HG03066 (cell line): ENCODE results near the gene BICDL2.

Experiments
- ATAC-seq: cut with Tn5 transposase; IDR thresholded peaks from one replicate; pipeline ENCODE4 v1.9.1; 2021; ENCODE audit warnings: low read depth; ENCODE audit not compliant: unreplicated experiment

The BICDL2 gene

DNA sequence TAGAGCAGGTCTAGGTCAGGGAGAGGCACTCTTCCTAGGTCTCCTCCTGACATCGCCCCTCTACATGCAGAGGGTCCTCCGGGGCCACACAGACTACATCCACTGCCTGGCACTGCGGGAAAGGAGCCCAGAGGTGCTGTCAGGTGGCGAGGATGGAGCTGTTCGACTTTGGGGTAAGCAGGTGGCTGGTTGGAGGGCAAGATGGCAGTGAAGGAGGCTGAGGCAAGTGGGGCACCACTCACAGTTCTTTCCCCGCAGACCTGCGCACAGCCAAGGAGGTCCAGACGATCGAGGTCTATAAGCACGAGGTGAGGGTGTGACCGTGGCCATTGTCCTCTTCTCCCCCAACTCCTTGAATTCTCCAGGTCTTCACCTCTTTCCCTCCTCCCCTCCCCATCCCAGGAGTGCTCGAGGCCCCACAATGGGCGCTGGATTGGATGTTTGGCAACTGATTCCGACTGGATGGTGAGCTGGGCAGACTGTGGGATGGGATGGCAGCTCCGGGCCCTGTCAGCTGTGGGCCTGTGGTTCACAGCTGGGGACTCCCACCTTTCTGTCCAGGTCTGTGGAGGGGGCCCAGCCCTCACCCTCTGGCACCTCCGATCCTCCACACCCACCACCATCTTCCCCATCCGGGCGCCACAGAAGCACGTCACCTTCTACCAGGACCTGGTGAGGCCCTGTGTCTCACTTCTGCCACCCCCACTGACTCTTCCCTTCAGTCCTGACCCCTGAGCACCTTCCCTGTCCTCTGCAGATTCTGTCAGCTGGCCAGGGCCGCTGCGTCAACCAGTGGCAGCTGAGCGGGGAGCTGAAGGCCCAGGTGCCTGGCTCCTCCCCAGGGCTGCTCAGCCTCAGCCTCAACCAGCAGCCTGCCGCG lies 9.9 kb downstream of the BICDL2 start:
- ATAC-seq = no peak

DNA sequence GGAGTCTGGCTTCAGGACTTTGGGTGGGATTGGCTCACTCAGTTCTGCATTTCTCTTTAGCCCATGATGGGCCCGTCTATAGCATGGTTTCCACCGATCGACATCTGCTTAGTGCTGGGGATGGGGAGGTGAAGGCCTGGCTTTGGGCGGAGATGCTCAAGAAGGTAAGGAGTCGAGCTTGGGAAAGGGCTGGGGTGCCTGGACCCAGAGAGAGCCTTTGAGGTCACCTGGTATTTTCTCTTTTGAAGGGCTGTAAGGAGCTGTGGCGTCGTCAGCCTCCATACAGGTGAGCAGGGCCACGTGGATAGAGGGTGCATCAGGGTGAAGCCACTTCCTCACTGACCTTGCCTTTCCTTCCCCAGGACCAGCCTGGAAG lies 10.8 kb downstream of the BICDL2 start:
- no peak for ATAC-seq

DNA sequence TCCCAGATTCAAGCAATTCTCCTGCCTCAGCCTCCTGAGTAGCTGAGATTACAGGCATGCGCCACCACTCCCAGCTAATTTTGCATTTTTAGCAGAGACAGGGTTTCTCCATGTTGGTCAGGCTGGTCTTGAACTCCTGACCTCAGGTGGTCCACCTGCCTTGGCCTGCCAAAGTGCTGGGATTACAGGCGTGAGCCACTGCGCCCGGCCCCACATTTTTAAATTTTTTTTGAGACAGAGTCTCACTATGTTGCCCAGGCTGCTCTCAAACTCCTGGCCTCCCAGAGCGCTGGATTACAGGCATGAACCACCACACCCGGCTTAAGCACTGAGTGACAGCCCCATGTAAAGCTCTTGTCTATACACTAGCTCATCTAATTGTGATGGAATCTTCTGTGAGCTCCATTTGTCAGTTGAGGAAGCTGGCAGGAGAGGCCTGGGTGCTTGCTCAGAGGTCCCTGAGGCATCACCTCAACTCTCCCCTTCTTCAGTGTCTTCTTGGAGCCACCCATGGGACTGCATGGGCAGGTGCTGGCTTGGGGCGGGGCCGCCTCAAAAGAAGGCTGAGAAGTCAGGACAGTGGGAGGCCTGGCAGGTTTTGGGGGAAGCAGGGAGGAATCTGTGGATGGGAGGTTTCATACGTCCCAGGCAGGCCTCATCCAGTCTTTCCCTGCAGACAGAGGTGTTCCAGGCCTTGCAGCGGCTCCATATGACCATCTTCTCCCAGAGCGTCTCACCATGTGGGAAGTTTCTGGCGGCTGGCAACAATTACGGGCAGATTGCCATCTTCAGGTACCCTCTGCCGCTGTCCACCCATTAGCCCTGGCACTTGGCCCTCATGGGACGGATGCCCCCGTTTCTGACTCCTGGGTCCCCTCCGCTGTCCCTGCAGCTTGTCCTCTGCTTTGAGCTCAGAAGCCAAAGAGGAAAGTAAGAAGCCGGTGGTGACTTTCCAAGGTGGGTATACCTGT lies 11.4 kb downstream of the BICDL2 start:
- ATAC-seq = no peak

DNA sequence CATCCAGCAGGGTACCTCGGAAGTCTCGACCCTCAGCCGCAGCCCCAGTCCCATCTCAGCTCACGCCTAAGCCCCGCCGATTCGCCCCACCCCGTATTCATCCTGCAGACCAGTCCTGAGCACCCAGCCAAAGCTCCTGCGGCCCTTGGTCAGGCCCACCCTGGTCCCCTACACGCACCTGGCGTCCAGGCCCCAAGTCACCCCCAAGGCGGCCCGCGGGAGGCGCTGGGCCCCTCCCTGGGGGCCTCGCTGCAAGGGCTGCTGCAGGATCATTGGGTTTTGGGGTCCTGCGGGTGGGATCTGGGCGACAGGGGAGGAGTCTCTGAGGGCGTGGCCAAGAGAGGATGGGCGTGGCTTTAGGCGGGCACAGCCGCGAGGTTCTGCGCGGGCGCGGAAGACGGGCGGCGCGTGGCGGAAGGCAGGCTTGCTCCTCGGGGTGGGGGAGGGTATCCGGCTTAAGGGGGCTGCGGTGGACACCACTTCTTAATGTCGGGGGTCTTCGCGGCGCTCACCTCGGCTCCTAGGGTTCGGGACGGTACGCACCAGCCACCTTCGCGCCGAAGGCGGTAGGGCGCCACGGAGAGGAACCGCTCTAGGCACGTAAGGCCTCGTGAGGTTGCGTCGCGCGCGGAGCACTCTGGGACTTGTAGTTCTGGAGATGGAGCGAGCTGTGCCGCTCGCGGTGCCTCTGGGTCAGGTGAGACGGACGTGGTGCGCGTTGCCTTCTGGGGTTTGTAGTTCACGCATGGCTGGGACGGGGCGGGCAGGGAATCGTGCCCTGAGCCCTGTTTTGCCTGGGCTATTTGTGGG lies 12.9 kb downstream of the BICDL2 start, which contains the start of the genes HCFC1R1 and THOC6:
HCFC1R1 (minus strand) TSS at position 274 of the 810 bp plus-strand sequence; CDS start at position 273, 1 bp downstream.
THOC6 (plus strand) TSS at position 367 of the 810 bp plus-strand sequence; CDS start at position 659, 292 bp downstream.
- peak; percentile 70 for ATAC-seq

DNA sequence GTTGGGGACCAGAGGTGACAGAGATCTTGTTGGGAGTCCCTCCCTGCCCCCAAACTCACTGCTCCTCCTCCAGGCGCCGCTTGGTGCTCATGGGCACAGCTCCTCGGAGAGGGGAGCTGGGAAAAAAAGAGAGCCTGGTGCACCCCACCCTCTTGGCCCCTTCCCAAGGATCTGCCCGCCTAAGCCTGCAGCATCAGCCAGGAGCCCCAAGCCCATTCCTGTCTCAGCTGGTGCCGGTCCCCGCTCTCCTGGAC lies 13.4 kb downstream of the BICDL2 start:
- ATAC-seq = no peak

DNA sequence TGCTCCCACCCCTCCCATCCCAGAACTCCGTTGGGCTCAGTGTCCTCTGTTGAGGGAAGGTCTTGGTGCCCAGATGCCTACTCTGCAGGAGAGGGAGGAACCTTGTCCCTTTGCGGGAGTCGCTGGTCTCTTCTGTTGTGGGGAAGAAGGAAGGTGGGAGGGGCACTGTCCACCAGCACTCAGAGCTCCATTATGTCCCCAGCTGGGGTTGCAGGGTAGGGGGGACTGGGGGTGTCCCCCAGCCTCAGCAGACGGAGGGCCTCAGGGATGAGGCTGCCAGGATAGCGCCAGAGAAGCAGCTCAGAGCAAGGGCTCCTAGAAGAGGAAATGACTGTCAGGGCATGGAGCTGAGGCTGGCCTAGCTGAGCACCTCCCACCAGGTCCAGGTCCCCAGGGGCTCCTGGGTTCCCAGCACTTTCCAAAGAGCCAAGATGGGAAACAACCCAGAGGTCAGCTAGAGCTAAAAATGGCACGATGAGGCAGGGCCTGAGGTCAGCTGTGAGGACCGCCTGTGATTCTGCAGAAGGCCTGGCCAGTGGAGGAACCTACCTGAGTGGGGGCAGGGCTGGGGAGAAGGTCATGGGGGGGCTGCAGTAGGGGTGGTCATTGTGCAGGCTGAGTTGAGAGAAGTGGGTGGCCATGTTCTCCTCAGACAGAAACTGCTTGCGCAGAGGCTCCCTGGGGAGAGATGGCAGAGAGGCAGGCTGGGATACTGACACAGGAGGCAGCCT lies 13.9 kb downstream of the BICDL2 start:
- ATAC-seq = no peak

DNA sequence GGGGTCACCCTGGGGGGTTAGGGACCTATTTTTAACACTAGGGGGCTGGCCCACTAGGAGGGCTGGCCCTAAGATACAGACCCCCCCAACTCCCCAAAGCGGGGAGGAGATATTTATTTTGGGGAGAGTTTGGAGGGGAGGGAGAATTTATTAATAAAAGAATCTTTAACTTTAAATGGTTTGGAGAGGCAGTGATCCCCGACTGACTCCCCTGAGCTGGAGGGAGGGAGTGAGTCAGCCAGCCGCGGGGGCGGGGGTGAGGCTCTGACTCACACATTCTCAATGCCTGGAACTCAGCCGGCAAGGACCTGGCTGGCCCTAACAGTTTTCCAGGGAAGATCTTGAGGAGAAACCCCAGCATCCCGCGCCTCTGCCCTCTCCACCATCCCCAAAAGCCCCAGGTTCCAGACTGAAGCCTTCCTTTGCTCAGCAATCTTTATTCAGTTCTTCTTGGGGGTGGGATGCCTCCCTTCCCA lies 14.5 kb downstream of the BICDL2 start:
- ATAC-seq = no peak

DNA sequence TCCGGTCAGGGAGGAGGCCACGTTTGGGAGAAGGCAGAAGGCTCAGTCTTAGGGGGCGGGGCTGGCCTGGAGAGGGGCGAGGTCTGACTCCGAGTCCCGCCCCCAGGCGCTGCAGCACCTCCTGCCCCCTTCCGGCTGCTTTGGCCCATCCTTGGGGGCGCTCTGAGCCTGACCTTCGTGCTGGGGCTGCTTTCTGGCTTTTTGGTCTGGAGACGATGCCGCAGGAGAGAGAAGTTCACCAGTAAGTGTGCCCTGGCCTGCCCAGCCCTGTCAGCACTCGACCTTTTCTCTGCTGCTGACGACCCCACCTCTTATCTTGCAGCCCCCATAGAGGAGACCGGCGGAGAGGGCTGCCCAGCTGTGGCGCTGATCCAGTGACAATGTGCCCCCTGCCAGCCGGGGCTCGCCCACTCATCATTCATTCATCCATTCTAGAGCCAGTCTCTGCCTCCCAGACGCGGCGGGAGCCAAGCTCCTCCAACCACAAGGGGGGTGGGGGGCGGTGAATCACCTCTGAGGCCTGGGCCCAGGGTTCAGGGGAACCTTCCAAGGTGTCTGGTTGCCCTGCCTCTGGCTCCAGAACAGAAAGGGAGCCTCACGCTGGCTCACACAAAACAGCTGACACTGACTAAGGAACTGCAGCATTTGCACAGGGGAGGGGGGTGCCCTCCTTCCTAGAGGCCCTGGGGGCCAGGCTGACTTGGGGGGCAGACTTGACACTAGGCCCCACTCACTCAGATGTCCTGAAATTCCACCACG lies 15.1 kb downstream of the BICDL2 start:
- no peak for ATAC-seq

DNA sequence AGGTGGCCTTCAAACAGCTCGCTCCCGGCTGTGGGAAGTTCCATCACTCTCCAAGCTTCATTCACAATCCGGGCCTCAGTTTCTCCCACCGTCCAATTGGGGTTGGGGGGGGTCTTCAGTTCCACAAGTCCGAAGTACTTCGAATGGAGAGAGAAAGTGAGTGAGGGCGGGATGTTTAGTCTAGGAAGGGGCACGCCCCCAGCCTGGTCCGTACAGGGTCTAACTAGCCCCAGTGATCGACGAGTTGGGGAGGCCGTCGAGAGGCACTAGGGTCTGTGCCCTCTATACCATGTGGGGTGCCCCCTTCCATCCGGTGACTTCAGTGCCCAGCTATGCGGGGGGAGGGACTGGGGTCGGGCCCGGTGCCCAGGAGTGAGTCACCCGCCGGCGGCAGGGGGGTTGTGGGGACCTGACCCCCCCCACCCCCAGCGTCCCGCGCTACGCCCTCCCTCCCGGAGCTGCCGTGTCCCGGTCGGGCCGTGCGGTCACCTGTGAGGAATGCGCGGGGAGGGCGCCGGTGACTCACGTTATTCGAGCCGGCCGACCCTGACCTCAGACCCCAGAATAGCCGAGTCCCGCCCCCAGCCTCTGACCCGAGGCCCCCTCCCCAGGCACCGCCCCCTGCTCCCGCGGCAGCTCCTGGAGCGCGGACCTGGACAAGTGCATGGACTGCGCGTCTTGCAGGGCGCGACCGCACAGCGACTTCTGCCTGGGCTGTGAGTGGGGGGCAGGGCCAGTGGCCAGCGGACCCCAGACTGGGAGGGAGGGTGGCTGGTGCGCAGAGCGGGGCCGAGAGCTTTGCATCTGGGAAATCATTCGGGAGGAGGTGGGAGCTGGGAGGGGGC lies 15.9 kb downstream of the BICDL2 start:
- ATAC-seq = no peak

DNA sequence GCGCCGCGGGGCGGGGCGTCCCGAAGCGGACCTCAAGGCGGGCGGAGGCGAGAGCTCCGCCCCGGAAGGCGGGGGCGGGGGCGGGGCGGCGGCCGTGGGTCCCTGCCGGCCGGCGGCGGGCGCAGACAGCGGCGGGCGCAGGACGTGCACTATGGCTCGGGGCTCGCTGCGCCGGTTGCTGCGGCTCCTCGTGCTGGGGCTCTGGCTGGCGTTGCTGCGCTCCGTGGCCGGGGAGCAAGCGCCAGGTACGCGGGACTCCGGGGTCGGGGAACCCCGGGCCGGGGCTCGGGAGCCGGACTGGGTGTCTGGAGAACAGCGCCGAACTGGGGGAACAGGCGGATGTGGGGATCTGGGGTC lies 16.5 kb downstream of the BICDL2 start, which contains the start of gene TNFRSF12A:
TNFRSF12A (plus strand) TSS at position 122 of the 357 bp plus-strand sequence; CDS start at position 152, 30 bp downstream.
- ATAC-seq = no peak

DNA sequence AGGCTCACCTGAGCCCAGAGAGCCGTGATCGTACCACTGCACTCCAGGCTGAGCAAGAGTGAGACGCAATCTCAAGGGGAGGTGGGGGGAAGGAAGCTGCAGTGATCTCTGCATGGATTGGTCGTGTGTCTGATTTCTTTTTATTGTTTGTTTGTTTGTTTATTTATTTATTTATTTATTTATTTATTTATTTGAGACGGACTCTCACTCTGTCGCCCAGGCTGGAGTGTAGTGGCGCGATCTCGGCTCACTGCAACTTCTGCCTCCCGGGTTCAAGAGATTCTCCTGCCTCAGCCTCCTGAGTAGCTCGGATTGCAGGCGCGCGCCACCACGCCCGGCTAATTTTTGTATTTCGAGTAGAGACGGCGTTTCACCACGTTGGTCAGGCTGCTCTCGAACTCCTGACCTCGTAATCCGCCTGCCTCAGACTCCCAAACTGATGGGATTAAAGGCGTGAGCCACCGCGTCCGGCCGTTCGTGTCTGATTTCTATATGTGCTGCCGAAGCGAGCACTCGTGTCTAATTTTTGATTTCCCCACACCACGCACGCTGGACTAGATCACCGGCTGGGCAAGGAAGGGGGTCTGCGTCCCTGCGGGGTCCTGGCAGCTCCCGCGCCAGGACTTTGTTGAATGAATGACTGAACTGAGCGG lies 17.0 kb downstream of the BICDL2 start:
- no peak for ATAC-seq

DNA sequence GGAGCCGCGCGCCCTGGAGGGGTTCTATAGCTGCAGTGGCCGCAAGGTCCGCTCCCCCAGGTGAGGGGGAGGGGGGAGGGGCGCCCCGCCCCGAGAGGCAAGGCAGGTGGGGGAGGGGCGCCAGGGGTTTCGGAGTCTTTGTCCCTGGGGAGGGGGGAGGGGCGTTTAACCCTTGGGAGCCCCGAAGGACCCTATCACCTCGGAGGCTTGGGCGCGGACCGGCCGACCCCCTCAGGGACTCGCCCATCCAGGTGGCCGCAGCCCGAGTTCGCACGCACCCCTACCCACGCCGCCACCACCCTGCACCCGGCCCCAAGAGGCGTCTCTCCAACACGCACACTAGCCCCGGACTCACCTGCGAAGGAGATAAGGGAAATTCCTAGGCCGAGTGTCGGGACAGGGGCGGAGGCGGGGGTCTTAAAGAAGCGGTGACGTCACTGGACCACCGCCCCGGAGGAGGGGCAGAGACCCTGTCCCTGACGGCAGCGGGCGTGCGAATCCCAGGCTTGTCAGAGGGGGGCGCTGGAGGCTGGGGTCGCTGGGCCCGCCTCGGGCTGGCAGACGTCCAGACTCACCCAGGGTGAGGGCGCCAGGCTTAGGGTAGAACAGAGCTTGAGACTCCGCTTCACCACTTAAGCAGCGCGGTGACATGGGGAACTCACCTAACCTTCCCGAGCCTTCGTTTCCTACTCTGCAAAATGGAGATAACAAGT lies 18.8 kb downstream of the BICDL2 start, which contains the start of gene CLDN6:
CLDN6 (minus strand) TSS at position 390 of the 713 bp plus-strand sequence. CDS start 2,162 bp downstream, outside the sequence.
- no peak for ATAC-seq

DNA sequence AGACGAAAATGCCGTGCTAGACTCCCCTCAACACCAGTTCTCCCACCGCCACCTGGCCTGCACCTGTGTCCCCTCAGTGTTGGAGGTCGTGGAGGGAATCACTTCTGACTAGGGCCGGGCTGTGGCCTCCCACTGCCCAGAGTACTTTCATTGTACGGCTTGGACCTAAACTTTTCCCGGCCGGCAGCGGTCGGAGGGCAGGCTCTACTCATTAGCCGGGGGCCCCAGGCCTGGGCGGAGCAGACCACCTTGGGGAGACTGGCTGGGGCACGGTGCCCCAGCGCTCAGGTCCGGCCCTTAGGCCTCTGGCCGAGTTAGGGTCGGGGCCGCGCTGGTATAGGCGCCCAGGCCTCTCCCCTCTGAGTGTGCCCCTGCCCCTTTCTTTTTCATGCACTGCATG lies 19.4 kb downstream of the BICDL2 start:
- ATAC-seq = no peak

DNA sequence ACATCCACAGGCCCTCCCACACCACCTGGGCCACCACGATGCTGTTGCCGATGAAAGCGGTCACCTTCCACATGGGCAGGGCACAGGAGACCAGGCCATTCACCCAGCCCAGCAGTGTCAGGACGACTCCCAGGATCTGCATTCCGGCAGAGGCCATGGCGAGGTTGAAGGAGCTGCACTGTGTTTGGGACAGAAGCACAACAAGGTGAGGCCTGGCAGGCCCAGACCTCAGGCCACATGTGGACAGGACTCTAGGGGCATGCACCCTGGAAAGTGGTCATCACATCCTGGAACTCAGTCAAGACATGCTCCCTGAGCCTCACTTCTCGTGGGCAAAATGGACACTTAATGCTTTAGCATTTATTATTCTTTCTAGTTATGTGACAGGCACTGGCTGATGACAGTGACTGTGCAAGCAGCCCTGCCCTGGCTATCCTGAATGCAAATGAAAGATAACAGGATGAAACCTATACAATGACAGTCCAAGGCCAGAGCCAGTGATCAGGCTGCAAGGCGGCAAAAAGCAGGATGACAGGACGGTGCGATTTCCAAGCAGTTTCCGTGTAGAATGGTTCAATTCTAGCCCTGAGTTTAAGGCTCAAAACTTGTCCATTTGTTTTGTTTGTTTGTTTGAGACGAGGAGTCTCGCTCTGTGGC lies 20.8 kb downstream of the BICDL2 start:
- ATAC-seq = no peak

DNA sequence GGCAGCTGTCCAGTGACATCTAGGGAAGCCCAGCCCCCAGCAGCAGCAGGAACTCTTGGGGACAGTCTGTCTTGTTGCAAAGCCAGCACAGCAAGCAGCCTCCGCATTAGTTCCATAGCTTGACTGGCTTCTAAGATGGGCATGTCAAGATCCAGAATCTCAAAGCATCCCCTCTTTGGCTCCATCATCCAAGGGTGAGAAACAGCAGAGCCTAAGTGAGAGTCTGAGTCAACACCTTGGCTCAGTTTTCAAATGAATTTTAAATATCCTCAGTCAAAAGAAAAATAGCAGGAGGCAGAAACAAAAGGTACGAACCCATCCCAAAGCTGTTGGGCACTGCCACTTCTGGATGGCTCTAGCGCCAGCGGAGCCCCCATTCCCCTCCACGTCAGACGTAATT lies 21.8 kb downstream of the BICDL2 start:
- no peak for ATAC-seq

DNA sequence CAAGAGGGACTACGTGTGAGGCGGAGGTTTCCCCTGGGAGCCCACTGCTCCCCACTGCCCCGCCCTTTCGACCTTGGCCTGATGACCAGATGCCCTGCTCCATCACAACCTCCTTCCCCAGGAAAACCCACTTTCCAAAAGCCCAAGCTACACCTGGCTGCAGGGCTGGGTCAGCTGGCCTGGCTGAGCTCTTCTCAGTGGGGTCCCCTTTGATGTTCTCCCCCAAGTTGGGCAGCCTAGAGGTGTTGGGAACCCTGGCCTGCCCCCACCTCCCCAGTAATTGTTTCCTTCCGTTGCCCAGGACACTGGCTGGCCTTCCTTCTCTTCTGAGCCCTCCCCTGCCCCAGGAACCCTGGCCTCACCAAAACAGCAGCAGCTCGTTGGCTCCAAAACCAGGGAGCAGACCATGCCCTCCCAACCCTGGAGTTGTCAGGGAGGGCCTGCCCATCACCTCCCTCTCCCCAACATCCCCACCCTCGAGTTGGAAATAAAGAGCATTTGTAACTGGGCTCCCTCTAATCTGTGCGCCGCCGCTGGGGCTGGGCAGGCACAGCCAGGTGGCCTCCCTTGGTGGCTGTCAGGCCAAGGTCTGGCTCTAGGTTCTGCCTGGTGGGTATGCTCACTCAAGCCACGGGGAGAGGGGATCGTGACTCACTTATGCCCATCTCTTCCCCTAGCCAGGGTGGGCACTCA lies 22.6 kb downstream of the BICDL2 start:
- no peak for ATAC-seq
